ENCODE data around the gene GLRX5. TPM values are rescaled to one million over a fixed set of nuclear protein-coding genes. Genes with fewer than 3 reads are reported as not detected.

The GLRX5 gene
- total and polyA plus RNA-seq, 2 donors from 2014 or later = 46.7 to 124 TPM

DNA sequence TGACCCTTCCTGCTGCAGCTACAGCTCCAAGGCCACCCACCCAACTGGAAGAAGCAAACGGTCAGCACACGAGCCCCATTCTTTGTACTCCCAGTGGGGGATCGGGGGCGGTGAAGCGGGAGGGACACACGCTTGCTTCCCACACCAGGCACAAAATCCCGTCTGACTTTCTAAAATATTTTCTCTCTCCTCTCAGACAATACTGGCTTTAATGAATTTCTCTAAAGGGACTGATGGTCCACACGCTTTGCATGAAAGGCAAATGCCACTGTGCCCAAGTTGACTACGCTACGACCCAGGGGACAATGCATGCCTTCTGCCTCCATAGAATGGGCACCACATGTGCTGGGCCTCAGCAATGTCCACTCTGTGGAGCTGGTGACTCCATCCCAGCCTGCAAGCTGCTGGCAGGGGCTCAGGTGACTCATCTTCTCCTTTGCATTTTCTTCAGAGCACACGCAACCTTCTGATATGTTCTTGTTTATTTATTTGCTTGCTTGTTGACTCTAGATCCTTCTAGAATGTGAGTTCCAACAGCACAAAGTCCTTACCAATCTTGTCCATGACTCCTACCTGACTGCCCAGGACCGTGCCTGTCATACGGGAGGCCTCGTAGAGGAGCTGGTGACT lies 34.0 kb upstream of the GLRX5 start:
- H3K9ac ChIP-seq (ENCODE audit: low read length in 3 of 3) = no peak overlapping the region
- intact Hi-C loops (cut with DNase I) = no loop called here
- no peaks in the 10 kb centered on the region for H3K9me3 ChIP-seq (ENCODE audit: control insufficient read depth in 2 of 3, insufficient read depth in 1 of 3, low read length in 3 of 3)
- H3K4me3 ChIP-seq (ENCODE audit: low read length in 3 of 3) = no peak overlapping the region
- no peak for DNase-seq
- no peak for FAIRE-seq
- H3K27me3 ChIP-seq (ENCODE audit: control insufficient read depth, insufficient read depth, low read length) = no peaks in the 10 kb centered on the region
- H3K27ac ChIP-seq (ENCODE audit: low read depth in 2 of 2, low read length in 2 of 2) = no peak overlapping the region
- TF ChIP-seq, protein P1, sequence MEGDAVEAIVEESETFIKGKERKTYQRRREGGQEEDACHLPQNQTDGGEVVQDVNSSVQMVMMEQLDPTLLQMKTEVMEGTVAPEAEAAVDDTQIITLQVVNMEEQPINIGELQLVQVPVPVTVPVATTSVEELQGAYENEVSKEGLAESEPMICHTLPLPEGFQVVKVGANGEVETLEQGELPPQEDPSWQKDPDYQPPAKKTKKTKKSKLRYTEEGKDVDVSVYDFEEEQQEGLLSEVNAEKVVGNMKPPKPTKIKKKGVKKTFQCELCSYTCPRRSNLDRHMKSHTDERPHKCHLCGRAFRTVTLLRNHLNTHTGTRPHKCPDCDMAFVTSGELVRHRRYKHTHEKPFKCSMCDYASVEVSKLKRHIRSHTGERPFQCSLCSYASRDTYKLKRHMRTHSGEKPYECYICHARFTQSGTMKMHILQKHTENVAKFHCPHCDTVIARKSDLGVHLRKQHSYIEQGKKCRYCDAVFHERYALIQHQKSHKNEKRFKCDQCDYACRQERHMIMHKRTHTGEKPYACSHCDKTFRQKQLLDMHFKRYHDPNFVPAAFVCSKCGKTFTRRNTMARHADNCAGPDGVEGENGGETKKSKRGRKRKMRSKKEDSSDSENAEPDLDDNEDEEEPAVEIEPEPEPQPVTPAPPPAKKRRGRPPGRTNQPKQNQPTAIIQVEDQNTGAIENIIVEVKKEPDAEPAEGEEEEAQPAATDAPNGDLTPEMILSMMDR (IDR thresholded peaks at IDR 0.05; ENCODE audit: borderline replicate concordance, extremely low read depth, insufficient read depth) = no peak
- H3K4me1 ChIP-seq (ENCODE audit: control insufficient read depth in 2 of 3, insufficient read depth in 2 of 3, low read depth in 1 of 3, low read length in 3 of 3) = peaks cover 0 to 11% (median 2%) of the 10 kb centered on the region in 3 donors
- H3K36me3 ChIP-seq (ENCODE audit: control insufficient read depth in 2 of 3, insufficient read depth in 3 of 3, low read length in 3 of 3) = no peaks in the 10 kb centered on the region

GRCh38 chr14:95502381-95502950 lies 32.4 kb upstream of the GLRX5 start:
- H3K4me1 ChIP-seq (ENCODE audit: control insufficient read depth in 2 of 3, insufficient read depth in 2 of 3, low read depth in 1 of 3, low read length in 3 of 3) = peaks cover 0 to 13% (median 2%) of the 10 kb centered on the region in 3 donors
- H3K9ac ChIP-seq (ENCODE audit: low read length in 3 of 3) = no peak overlapping the region
- H3K36me3 ChIP-seq (ENCODE audit: control insufficient read depth in 2 of 3, insufficient read depth in 3 of 3, low read length in 3 of 3) = no peaks in the 10 kb centered on the region
- no peak for FAIRE-seq
- H3K4me3 ChIP-seq (ENCODE audit: low read length in 3 of 3) = no peak overlapping the region
- H3K27me3 ChIP-seq (ENCODE audit: control insufficient read depth, insufficient read depth, low read length) = no peaks in the 10 kb centered on the region
- TF ChIP-seq, protein P1 (IDR thresholded peaks at IDR 0.05; ENCODE audit: borderline replicate concordance, extremely low read depth, insufficient read depth) = no peak
- no peak for DNase-seq
- no peaks in the 10 kb centered on the region for H3K9me3 ChIP-seq (ENCODE audit: control insufficient read depth in 2 of 3, insufficient read depth in 1 of 3, low read length in 3 of 3)
- H3K27ac ChIP-seq (ENCODE audit: low read depth in 2 of 2, low read length in 2 of 2) = no peak overlapping the region
- intact Hi-C loops (cut with DNase I) = no loop called here

DNA sequence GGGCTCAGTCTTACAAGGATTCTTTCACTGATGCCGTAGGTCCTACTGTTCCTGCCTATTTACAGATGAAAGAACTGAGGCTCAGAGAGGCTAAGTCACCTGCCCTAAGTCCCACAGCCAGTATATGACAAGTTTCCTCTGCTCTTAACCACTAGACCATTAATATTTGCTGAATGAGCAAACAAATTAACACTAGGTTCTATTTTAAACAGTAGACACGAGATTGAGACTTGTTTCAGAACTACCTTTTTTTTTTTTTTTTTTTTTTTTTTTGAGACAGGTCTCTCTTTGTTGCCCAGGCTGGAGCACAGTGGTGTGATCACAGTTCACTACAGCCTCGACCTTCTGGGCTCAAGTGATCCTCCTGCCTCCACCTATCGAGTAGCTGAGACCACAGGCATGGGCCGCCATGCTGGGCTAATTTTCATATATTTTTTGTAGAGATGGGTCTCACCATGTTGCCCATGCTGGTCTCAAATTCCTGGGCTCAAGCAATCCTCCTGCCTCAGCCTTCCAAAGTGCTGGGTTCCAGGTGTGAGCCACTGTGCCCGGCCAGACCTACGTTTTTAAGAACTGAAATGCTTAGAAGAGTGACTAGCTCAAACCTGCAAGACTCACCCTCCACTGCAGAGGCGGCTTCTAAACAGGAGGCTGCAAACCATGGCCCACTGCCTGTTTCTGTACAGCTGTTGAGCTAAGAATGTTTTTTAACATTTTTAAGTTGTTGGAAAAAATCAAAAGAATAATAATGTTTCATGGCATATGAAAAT lies 31.3 kb upstream of the GLRX5 start:
- TF ChIP-seq, protein P1 (IDR thresholded peaks at IDR 0.05; ENCODE audit: borderline replicate concordance, extremely low read depth, insufficient read depth) = no peak
- Histone ChIP-seq H3K27me3 (ENCODE audit: control insufficient read depth, insufficient read depth, low read length) (no peaks in the 10 kb centered on the region), H3K27ac (ENCODE audit: low read depth in 2 of 2, low read length in 2 of 2) (no peak overlapping the region), H3K4me3 (ENCODE audit: low read length in 3 of 3) (no peak overlapping the region), H3K36me3 (ENCODE audit: control insufficient read depth in 2 of 3, insufficient read depth in 3 of 3, low read length in 3 of 3) (no peaks in the 10 kb centered on the region), H3K9me3 (ENCODE audit: control insufficient read depth in 2 of 3, insufficient read depth in 1 of 3, low read length in 3 of 3) (no peaks in the 10 kb centered on the region), H3K4me1 (ENCODE audit: control insufficient read depth in 2 of 3, insufficient read depth in 2 of 3, low read depth in 1 of 3, low read length in 3 of 3) (peaks cover 0 to 13% (median 0%) of the 10 kb centered on the region in 3 donors), H3K9ac (ENCODE audit: low read length in 3 of 3) (no peak overlapping the region)
- intact Hi-C loops (cut with DNase I) = no loop called here
- FAIRE-seq = no peak
- no peak for DNase-seq

Measured in kidney (tissue), 14 donors.